Cardiac muscle cell (in vitro differentiated cells and primary cell): Measurements from ENCODE around the gene ZNF629. TPM values are rescaled to one million over a fixed set of nuclear protein-coding genes. Genes with fewer than 3 reads are reported as not detected.
"Not testable (repeated sequence)": the region's sequence is repeated elsewhere in the genome, so short reads cannot be mapped to it uniquely, and the experiment has no call there.

Experiments used
- DNase-seq, 2 donors: peaks; one replicate each; pipeline versions ENCODE4 v3.0.0 to v3.0.0-alpha.2; 2010 to 2017; ENCODE audit warnings: low read depth in 1 of 2, low spot score in 1 of 2
- H3K27ac ChIP-seq: fragments of 200-600 bp; sonication (generic); 2 replicates; pipeline ENCODE4 v1.5.1; 2016
- H3K27me3 ChIP-seq: fragments of 200-600 bp; sonication (generic); 2 replicates; pipeline ENCODE4 v1.6.0; 2016; ENCODE audit warnings: control low read depth
- H3K36me3 ChIP-seq: fragments of 200-600 bp; sonication (generic); 2 replicates; pipeline ENCODE4 v1.5.1; 2016; ENCODE audit warnings: control low read depth
- H3K4me1 ChIP-seq: fragments of 200-600 bp; sonication (generic); 2 replicates; pipeline ENCODE4 v1.8.1; 2017; ENCODE audit warnings: low read depth, mild to moderate bottlenecking, mixed run types
- H3K4me3 ChIP-seq: fragments of 200-600 bp; sonication (generic); 2 replicates; pipeline ENCODE4 v1.5.1; 2016; ENCODE audit warnings: mild to moderate bottlenecking
- H3K9me3 ChIP-seq: fragments of 200-600 bp; sonication (generic); 2 replicates; pipeline ENCODE4 v1.5.1; 2017; ENCODE audit warnings: low read depth, mild to moderate bottlenecking, control low read depth
- CTCF ChIP-seq: IDR thresholded peaks from 2 replicates; pipeline ENCODE4 v1.5.1; 2012; ENCODE audit warnings: low read depth, mild to moderate bottlenecking, low read length
- polyA plus RNA-seq: library from polyadenylated mRNA; unstranded; fragments of >200 nt; fragmentation: Nextera tagmentation; extraction: Ambion mirVana; gene quantifications from 2 replicates; pipeline ENCODE4 v1.2.1, GENCODE V29; 2016
- total RNA-seq: library from RNA; depleted of rRNA; stranded (reverse); fragments of >200 nt; gene quantifications from 2 replicates; pipeline ENCODE4 v1.2.3, GENCODE V29; 2016

Gene ZNF629
- total RNA-seq (41.7 and 50.9 TPM in 2 replicates), polyA plus RNA-seq (20.1 and 22.2 TPM in 2 replicates)

GRCh38 chr16:30786936-30787612 lies at the start of gene ZNF629:
ZNF629 (minus strand) TSS chr16:30787205; CDS start chr16:30784482, 2,723 bp downstream.
- TF ChIP-seq CTCF = no peak
- Histone ChIP-seq H3K9me3 (no peaks in the 10 kb centered on the region), H3K27ac (peak within 1 kb of the TSS; percentile 89), H3K4me1 (peaks cover 10% of the 10 kb centered on the region), H3K27me3 (no peaks in the 10 kb centered on the region), H3K36me3 (peaks cover 17% of the 10 kb centered on the region), H3K4me3 (peak within 1 kb of the TSS; percentile 97)
- DNase-seq = peak; percentile 79 to 85

- Histone ChIP-seq H3K36me3 (no peaks in the 10 kb centered on the region), H3K27me3 (no peaks in the 10 kb centered on the region), H3K27ac (no peak overlapping the region), H3K4me3 (no peak overlapping the region), H3K9me3 (no peaks in the 10 kb centered on the region), H3K4me1 (peaks cover under 1% of the 10 kb centered on the region)
- DNase-seq = no peak
- TF ChIP-seq CTCF = no peak
Observed at GRCh38 chr16:30834130-30834740, 47.2 kb upstream of the ZNF629 start.

GRCh38 chr16:30830072-30830417 lies 43.0 kb upstream of the ZNF629 start:
- H3K27ac ChIP-seq = no peak overlapping the region
- DNase-seq = no peak
- no peaks in the 10 kb centered on the region for H3K4me1 ChIP-seq
- TF ChIP-seq CTCF = no peak
- no peaks in the 10 kb centered on the region for H3K36me3 ChIP-seq
- H3K4me3 ChIP-seq = no peak overlapping the region
- no peaks in the 10 kb centered on the region for H3K9me3 ChIP-seq
- H3K27me3 ChIP-seq = no peaks in the 10 kb centered on the region

GRCh38 chr16:30829130-30830071 lies 42.4 kb upstream of the ZNF629 start:
- no peak for DNase-seq
- no peak overlapping the region for H3K27ac ChIP-seq
- H3K4me3 ChIP-seq = no peak overlapping the region
- H3K9me3 ChIP-seq = no peaks in the 10 kb centered on the region
- no peak for TF ChIP-seq CTCF
- no peaks in the 10 kb centered on the region for H3K27me3 ChIP-seq
- no peaks in the 10 kb centered on the region for H3K4me1 ChIP-seq
- H3K36me3 ChIP-seq = no peaks in the 10 kb centered on the region

GRCh38 chr16:30821891-30822290 lies 34.9 kb upstream of the ZNF629 start:
- H3K9me3 ChIP-seq = no peaks in the 10 kb centered on the region
- H3K27me3 ChIP-seq = no peaks in the 10 kb centered on the region
- H3K4me1 ChIP-seq = no peaks in the 10 kb centered on the region
- no peaks in the 10 kb centered on the region for H3K36me3 ChIP-seq
- no peak for DNase-seq
- no peak for TF ChIP-seq CTCF
- H3K4me3 ChIP-seq = no peak overlapping the region
- no peak overlapping the region for H3K27ac ChIP-seq

- not testable (repeated sequence) for DNase-seq, H3K27me3 ChIP-seq, H3K27ac ChIP-seq, H3K4me3 ChIP-seq, H3K36me3 ChIP-seq, H3K4me1 ChIP-seq, H3K9me3 ChIP-seq
Observed at GRCh38 chr16:30821441-30821840, 34.4 kb upstream of the ZNF629 start.
